Cardiac muscle cell (in vitro differentiated cells and primary cell): ENCODE measurements around the gene FAM149B1. TPM values are rescaled to one million over a fixed set of nuclear protein-coding genes. Genes with fewer than 3 reads are reported as not detected.
"Not testable (repeated sequence)": the region's sequence is repeated elsewhere in the genome, so short reads cannot be mapped to it uniquely, and the experiment has no call there.

Source experiments
- DNase-seq, 2 donors: peaks; one replicate each; pipeline versions ENCODE4 v3.0.0 to v3.0.0-alpha.2; 2010 to 2017; ENCODE audit warnings: low read depth in 1 of 2, low spot score in 1 of 2
- H3K27ac ChIP-seq: fragments of 200-600 bp; sonication (generic); 2 replicates; pipeline ENCODE4 v1.5.1; 2016
- H3K27me3 ChIP-seq: fragments of 200-600 bp; sonication (generic); 2 replicates; pipeline ENCODE4 v1.6.0; 2016; ENCODE audit warnings: control low read depth
- H3K36me3 ChIP-seq: fragments of 200-600 bp; sonication (generic); 2 replicates; pipeline ENCODE4 v1.5.1; 2016; ENCODE audit warnings: control low read depth
- H3K4me1 ChIP-seq: fragments of 200-600 bp; sonication (generic); 2 replicates; pipeline ENCODE4 v1.8.1; 2017; ENCODE audit warnings: low read depth, mild to moderate bottlenecking, mixed run types
- H3K4me3 ChIP-seq: fragments of 200-600 bp; sonication (generic); 2 replicates; pipeline ENCODE4 v1.5.1; 2016; ENCODE audit warnings: mild to moderate bottlenecking
- H3K9me3 ChIP-seq: fragments of 200-600 bp; sonication (generic); 2 replicates; pipeline ENCODE4 v1.5.1; 2017; ENCODE audit warnings: low read depth, mild to moderate bottlenecking, control low read depth
- polyA plus RNA-seq: library from polyadenylated mRNA; unstranded; fragments of >200 nt; fragmentation: Nextera tagmentation; extraction: Ambion mirVana; gene quantifications from 2 replicates; pipeline ENCODE4 v1.2.1, GENCODE V29; 2016
- total RNA-seq: library from RNA; depleted of rRNA; stranded (reverse); fragments of >200 nt; gene quantifications from 2 replicates; pipeline ENCODE4 v1.2.3, GENCODE V29; 2016
- TF ChIP-seq, protein P1 (sequence below): IDR thresholded peaks from 2 replicates; pipeline ENCODE4 v1.5.1; 2012; ENCODE audit warnings: low read depth, mild to moderate bottlenecking, low read length

The FAM149B1 gene
- total and polyA plus RNA-seq, 2 experiments from 2014 or later = 12.4 to 12.9 TPM

DNA sequence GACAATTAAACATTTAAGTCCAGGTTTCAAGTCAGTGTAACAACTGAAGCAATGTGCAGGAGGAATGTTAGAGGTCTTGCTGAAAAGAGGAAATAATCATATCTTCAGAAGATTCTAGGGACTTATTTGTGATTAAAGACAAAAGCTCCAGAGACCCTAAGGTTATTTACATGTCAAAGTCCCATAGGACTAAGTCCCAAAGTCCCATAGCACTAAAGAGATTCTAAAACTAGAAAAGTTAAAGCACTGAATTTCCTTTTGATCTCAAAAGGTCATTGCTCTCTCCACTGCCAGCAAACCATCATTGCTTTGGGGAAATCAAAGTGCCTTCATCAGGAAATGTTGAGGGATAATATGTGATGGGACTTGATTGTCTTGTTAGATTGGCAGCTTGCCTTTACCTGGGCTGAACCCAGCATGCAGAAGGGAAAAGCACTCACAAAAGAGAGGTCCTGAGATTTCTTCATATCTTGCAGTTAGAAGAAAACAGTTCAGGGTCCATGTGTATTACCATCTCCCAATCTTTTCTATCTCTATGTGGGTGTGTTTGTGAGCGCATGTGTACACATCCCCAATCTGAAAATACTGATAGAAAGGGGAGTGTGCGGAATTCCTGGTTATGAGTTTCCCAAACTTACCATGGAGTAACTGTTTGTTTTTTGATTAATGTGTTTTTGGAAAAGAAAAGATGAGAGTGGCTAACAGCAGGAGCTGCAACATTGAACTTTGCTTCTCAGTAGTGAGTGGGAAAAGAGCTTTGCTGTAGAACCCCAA is 35.8 kb upstream of the FAM149B1 start:
- Histone ChIP-seq H3K9me3 (no peaks in the 10 kb centered on the region), H3K36me3 (peaks cover 63% of the 10 kb centered on the region), H3K4me3 (no peak overlapping the region), H3K4me1 (no peaks in the 10 kb centered on the region), H3K27ac (no peak overlapping the region), H3K27me3 (no peaks in the 10 kb centered on the region)
- TF ChIP-seq, protein P1, sequence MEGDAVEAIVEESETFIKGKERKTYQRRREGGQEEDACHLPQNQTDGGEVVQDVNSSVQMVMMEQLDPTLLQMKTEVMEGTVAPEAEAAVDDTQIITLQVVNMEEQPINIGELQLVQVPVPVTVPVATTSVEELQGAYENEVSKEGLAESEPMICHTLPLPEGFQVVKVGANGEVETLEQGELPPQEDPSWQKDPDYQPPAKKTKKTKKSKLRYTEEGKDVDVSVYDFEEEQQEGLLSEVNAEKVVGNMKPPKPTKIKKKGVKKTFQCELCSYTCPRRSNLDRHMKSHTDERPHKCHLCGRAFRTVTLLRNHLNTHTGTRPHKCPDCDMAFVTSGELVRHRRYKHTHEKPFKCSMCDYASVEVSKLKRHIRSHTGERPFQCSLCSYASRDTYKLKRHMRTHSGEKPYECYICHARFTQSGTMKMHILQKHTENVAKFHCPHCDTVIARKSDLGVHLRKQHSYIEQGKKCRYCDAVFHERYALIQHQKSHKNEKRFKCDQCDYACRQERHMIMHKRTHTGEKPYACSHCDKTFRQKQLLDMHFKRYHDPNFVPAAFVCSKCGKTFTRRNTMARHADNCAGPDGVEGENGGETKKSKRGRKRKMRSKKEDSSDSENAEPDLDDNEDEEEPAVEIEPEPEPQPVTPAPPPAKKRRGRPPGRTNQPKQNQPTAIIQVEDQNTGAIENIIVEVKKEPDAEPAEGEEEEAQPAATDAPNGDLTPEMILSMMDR = no peak
- no peak for DNase-seq

DNA sequence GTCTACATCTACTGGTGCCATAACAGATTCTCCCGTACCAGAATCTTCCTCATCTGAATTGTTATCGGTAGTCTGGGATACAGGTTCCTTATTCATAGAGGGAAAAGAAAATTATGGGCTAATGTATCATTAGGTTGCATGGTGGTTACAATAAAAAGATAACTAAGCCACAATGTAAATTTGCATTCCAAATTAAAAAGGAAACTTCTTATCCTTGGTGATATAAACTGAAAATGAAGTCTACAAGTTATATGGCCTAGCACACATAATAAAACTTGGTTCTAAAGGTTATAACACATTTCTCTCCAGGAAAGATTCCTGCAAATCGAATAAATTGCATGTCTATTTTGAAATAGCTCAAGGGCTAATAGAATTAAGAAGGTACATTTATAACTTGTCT is 33.2 kb upstream of the FAM149B1 start:
- peaks cover 73% of the 10 kb centered on the region for H3K36me3 ChIP-seq
- H3K4me3 ChIP-seq = no peak overlapping the region
- TF ChIP-seq, protein P1 = no peak

DNA sequence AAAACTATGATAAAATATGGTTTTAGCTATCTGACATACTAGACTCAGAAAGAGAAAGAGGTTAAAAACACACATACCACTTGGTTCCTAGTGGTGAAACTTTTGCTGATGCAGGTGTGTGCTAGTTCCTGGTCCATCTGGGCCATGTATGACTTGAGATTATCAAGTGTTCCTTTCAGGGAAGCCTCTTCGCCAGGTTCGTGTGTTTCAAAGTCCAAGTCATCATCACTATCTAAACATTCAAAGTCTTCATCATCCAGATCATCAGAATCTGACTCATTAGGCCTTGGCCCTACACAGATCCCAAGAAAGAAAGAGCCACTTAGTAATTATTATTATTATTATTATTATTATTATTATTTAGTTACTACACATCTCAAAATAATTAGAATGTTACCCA is 31.3 kb upstream of the FAM149B1 start:
- DNase-seq = no peak
- Histone ChIP-seq H3K4me3 (no peak overlapping the region), H3K27ac (no peak overlapping the region), H3K36me3 (peaks cover 68% of the 10 kb centered on the region), H3K27me3 (no peaks in the 10 kb centered on the region), H3K9me3 (no peaks in the 10 kb centered on the region), H3K4me1 (no peaks in the 10 kb centered on the region)
- TF ChIP-seq, protein P1 = no peak

More for the DNA sequence above, 33.2 kb upstream of the FAM149B1 start:
- Histone ChIP-seq H3K27ac (no peak overlapping the region), H3K27me3 (no peaks in the 10 kb centered on the region), H3K4me1 (no peaks in the 10 kb centered on the region), H3K9me3 (no peaks in the 10 kb centered on the region)
- no peak for DNase-seq

DNA sequence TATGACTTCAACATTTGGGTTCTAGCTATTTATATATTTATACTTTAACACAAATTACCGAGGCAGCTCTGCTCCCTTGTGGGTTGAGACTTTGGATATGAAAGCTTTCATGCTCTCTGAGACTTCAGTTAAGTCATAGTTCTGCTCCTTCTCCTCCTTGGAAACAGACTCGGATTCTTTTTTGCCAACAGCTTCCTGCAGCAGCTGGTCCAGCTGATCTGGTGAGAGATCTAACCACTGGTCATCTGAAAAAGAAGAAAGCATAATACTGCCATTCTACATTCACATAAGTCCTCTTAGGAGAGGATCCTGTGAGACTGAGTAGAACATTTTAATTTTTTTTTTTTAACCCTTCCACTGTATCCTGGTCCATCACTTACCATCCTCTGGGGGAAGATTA is 28.7 kb upstream of the FAM149B1 start:
- TF ChIP-seq, protein P1 = no peak
- Histone ChIP-seq H3K27ac (no peak overlapping the region), H3K9me3 (no peaks in the 10 kb centered on the region), H3K36me3 (peaks cover 51% of the 10 kb centered on the region), H3K4me3 (no peak overlapping the region), H3K27me3 (no peaks in the 10 kb centered on the region), H3K4me1 (no peaks in the 10 kb centered on the region)
- no peak for DNase-seq

DNA sequence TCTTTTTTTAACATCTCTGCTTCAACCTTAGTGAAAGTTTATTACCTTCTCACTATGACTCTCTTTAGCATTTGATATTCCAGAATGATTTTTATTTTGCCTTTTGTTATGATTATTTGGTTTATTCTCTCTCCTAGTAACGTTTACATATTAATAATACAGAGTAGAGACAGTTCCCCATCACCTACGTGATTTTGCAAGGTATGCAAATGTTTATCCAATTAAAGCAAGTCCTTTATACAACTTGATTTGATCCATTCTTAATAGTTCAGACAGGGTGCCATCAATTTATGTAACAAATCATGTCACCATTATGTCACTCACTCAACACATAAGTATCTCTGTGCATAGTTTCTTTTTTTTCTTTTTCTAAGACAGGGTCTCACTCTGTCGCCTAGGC is 26.3 kb upstream of the FAM149B1 start:
- no peak for DNase-seq
- H3K4me1 ChIP-seq = no peaks in the 10 kb centered on the region
- TF ChIP-seq, protein P1 = no peak
- H3K4me3 ChIP-seq = no peak overlapping the region
- no peak overlapping the region for H3K27ac ChIP-seq
- peaks cover 47% of the 10 kb centered on the region for H3K36me3 ChIP-seq
- H3K9me3 ChIP-seq = no peaks in the 10 kb centered on the region
- no peaks in the 10 kb centered on the region for H3K27me3 ChIP-seq

DNA sequence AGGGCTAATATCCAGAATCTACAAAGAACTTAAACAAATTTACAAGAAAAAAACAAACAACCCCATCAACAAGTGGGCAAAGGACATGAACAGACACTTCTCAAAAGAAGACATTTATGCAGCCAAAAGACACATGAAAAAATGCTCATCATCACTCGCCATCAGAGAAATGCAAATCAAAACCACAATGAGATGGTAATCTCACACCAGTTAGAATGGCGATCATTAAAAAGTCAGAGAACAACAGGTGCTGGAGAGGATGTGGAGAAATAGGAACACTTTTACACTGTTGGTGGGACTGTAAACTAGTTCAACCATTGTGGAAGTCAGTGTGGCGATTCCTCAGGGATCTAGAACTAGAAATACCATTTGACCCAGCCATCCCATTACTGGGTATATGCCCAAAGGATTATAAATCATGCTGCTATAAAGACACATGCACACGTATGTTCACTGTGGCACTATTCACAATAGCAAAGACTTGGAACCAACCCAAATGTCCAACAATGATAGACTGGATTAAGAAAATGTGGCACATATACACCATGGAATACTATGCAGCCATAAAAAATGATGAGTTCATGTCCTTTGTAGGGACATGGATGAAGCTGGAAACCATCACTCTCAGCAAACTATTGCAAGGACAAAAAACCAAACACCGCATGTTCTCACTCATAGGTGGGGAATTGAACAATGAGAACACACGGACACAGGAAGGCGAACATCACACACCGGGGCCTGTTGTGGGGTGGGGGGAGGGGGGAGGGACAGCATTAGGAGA is 17.1 kb upstream of the FAM149B1 start:
- H3K27ac ChIP-seq, DNase-seq: not testable (repeated sequence)
- H3K36me3 ChIP-seq = peaks cover 54% of the 10 kb centered on the region

More for the DNA sequence above, 17.1 kb upstream of the FAM149B1 start:
- not testable (repeated sequence) for H3K27me3 ChIP-seq, H3K9me3 ChIP-seq, H3K4me1 ChIP-seq, H3K4me3 ChIP-seq
